PC-3 (cell line): ENCODE data around the gene WDR6. TPM values are rescaled to one million over a fixed set of nuclear protein-coding genes. Genes with fewer than 3 reads are reported as not detected.
A peak's percentile ranks its signal among the peaks of the same experiment; 100 is the strongest.

Source experiments
- ATAC-seq: fragments of 200-7000 bp; cut with Tn5 transposase; 2 replicates; pipeline ENCODE4 v1.9.1; 2020; ENCODE audit warnings: mild to moderate bottlenecking, moderate library complexity
- BruUV-seq: library from RNA; stranded (reverse); fragments of 400-500 nt; replicated peaks from 2 replicates; lab custom pipeline; 2021; lab: Mats Ljungman, UMichigan
- CTCF ChIA-PET: fragments of 300-600 bp; sonication (Branson Sonifier 250); formaldehyde crosslinking; loops from one replicate; lab custom pipeline; 2022; ENCODE audit warnings: antibody characterized with exemption; lab: Charles Lee
- POLR2A ChIA-PET: fragments of 300-600 bp; sonication (Branson Sonifier 250); formaldehyde crosslinking; loops from one replicate; lab custom pipeline; 2022; ENCODE audit warnings: antibody characterized with exemption; ENCODE audit not compliant: unreplicated experiment; lab: Charles Lee
- DNase-seq: peaks from one replicate; pipeline ENCODE4 v3.0.0-alpha.2; 2015
- H2AFZ ChIP-seq: fragments of 300-600 bp; sonication (generic); 2 replicates; pipeline ENCODE4 v1.6.0; 2016; ENCODE audit warnings: antibody characterized with exemption, low read length
- H3F3A ChIP-seq: fragments of 300-600 bp; sonication (generic); one replicate; pipeline ENCODE4 v1.6.0; 2017; ENCODE audit warnings: antibody characterized with exemption, low read length, control low read depth, mild to moderate bottlenecking; ENCODE audit not compliant: unreplicated experiment
- H3K27ac ChIP-seq: fragments of 300-600 bp; sonication (generic); 2 replicates; pipeline ENCODE4 v1.5.1; 2016; ENCODE audit warnings: mild to moderate bottlenecking, low read length
- H3K27me3 ChIP-seq: fragments of 300-600 bp; sonication (generic); 2 replicates; pipeline ENCODE4 v1.6.1; 2016; ENCODE audit warnings: low read length, mixed read lengths
- H3K36me3 ChIP-seq: fragments of 300-600 bp; sonication (generic); 2 replicates; pipeline ENCODE4 v1.6.1; 2016; ENCODE audit warnings: low read depth, mixed run types, low read length, mixed read lengths
- H3K4me1 ChIP-seq: fragments of 300-600 bp; sonication (generic); 2 replicates; pipeline ENCODE4 v1.5.1; 2016; ENCODE audit warnings: low read length; ENCODE audit not compliant: insufficient read depth
- H3K4me2 ChIP-seq: fragments of 300-600 bp; sonication (generic); 2 replicates; pipeline ENCODE4 v1.6.0; 2016; ENCODE audit warnings: low read length
- H3K4me3 ChIP-seq: fragments of 300-600 bp; sonication (generic); 2 replicates; pipeline ENCODE4 v1.5.1; 2016; ENCODE audit warnings: mild to moderate bottlenecking, low read length, mixed read lengths
- H3K79me2 ChIP-seq: fragments of 300-600 bp; sonication (generic); 2 replicates; pipeline ENCODE4 v1.6.1; 2017; ENCODE audit warnings: low read length, mixed read lengths
- H3K9ac ChIP-seq: fragments of 300-600 bp; sonication (generic); 2 replicates; pipeline ENCODE4 v1.6.0; 2016; ENCODE audit warnings: mild to moderate bottlenecking, low read length
- H3K9me2 ChIP-seq: fragments of 300-600 bp; sonication (generic); replicated peaks from 2 replicates; pipeline ENCODE4 v1.6.1; 2016; ENCODE audit warnings: mixed run types, low read length, mixed read lengths
- H3K9me3 ChIP-seq: fragments of 300-600 bp; sonication (generic); 2 replicates; pipeline ENCODE4 v1.6.1; 2016; ENCODE audit warnings: low read length, mixed read lengths
- H4K20me1 ChIP-seq: fragments of 300-600 bp; sonication (generic); 2 replicates; pipeline ENCODE4 v1.6.1; 2016; ENCODE audit warnings: low read length, mixed read lengths
- CTCF ChIP-seq: fragments of 300-600 bp; sonication (generic); conservative IDR thresholded peaks from 2 replicates; pipeline ENCODE4 v1.5.1; 2017; ENCODE audit warnings: antibody characterized with exemption, low read depth, mild to moderate bottlenecking, low read length
- EZH2 ChIP-seq: fragments of 300-600 bp; sonication (generic); IDR thresholded peaks from one replicate; pipeline ENCODE4 v1.6.1; 2017; ENCODE audit warnings: antibody characterized with exemption, mild to moderate bottlenecking, low read length; ENCODE audit not compliant: unreplicated experiment
- EZH2phosphoT487 ChIP-seq: fragments of 300-600 bp; sonication (generic); IDR thresholded peaks from 2 replicates; pipeline ENCODE4 v1.6.1; 2018; ENCODE audit warnings: mild to moderate bottlenecking, antibody characterized with exemption, low read length, borderline replicate concordance
- intact Hi-C: fragments of 100-400 bp; cut with micrococcal nuclease; formaldehyde crosslinking; loops from 2 replicates; pipeline ENCODE4 v1.9.0; 2023
- total RNA-seq: library from RNA; depleted of rRNA; stranded (reverse); fragments of >200 nt; gene quantifications from 2 replicates; pipeline ENCODE4 v1.2.3, GENCODE V29; 2014

Gene WDR6
- total RNA-seq, 1 experiment from 2014 or later: 92.7 TPM

GRCh38 chr3:49029563-49029884, 22.3 kb downstream of the WDR6 start:
- BruUV-seq: no TSS peak
- peak overlapping the region; percentile 31; the same call in 1 of the 2 replicates for H3K27ac ChIP-seq
- ATAC-seq: no peak; the same call in 1 of the 2 replicates

DNA sequence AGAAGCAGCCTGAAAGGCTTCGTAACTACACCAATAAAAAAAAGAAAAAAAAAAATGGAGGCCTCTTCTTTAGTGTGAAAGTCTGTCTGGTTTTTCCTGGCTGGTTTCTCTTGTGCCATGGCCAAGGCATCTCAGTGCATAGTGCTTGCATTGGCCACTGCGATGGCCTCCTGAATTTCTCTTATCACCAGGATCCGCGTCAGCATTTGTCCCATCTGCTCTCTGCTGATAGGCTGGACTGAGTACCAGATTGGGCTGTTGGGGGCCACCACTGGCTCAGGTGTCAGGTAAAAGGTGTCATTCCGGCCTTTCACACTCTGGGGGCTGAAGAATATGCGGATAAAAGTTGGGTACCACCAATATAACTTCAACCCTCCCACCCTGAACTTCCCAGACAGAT, 23.1 kb downstream of the WDR6 start:
- H2AFZ ChIP-seq: no peak overlapping the region
- no peaks in the 10 kb centered on the region for H3K9me3 ChIP-seq
- no peak overlapping the region for H3K9ac ChIP-seq
- no peak overlapping the region for H3K27ac ChIP-seq
- no TSS peak for BruUV-seq
- peaks cover 30% of the 10 kb centered on the region for H3K4me1 ChIP-seq
- CTCF ChIA-PET: no interaction called here
- ATAC-seq (no peak), DNase-seq (no peak)
- H3K9me2 ChIP-seq: no peaks in the 10 kb centered on the region
- no peak overlapping the region for H3K4me3 ChIP-seq
- H3K36me3 ChIP-seq: peaks cover 68% of the 10 kb centered on the region
- intact Hi-C loops: no loop called here
- TF ChIP-seq CTCF: no peak
- no peak for TF ChIP-seq EZH2phosphoT487
- TF ChIP-seq EZH2: no peak
- no peaks in the 10 kb centered on the region for H3K27me3 ChIP-seq
- 0 out of 2 replicates have a peak, but pooled peaks cover 13% of the 10 kb centered on the region for H4K20me1 ChIP-seq
- H3F3A ChIP-seq: peaks cover 10% of the 10 kb centered on the region
- peaks cover 39% of the 10 kb centered on the region for H3K79me2 ChIP-seq
- POLR2A ChIA-PET: no interaction called here
- H3K4me2 ChIP-seq: no peak overlapping the region

More at GRCh38 chr3:49029563-49029884, 22.3 kb downstream of the WDR6 start:
- POLR2A ChIA-PET: interaction anchor here (0.5 to 0.6 kb wide), 8 partner anchors 10 to 321 kb away, joined by 3 to 26 read pairs (median 4); partner anchors contain the start of gene WDR6
- DNase-seq: no peak
- H3K4me3 ChIP-seq: peak overlapping the region; percentile 83; the same call in 1 of the 2 replicates
- H4K20me1 ChIP-seq: 0 out of 2 replicates have a peak, but pooled peaks cover 13% of the 10 kb centered on the region
- intact Hi-C loops: no loop called here
- H2AFZ ChIP-seq: peak overlapping the region; percentile 56
- H3K4me1 ChIP-seq: peaks cover 33% of the 10 kb centered on the region
- no peaks in the 10 kb centered on the region for H3K9me2 ChIP-seq
- peaks cover 47% of the 10 kb centered on the region for H3K79me2 ChIP-seq
- H3K4me2 ChIP-seq: peak overlapping the region; percentile 97
- H3K36me3 ChIP-seq: peaks cover 74% of the 10 kb centered on the region
- peaks cover 10% of the 10 kb centered on the region for H3F3A ChIP-seq
- no peaks in the 10 kb centered on the region for H3K27me3 ChIP-seq
- no peaks in the 10 kb centered on the region for H3K9me3 ChIP-seq
- H3K9ac ChIP-seq: peak overlapping the region; percentile 96; the same call in 1 of the 2 replicates
- TF ChIP-seq CTCF (no peak), EZH2phosphoT487 (no peak), EZH2 (no peak)
- CTCF ChIA-PET: no interaction called here

- ChIA-PET CTCF (no interaction called here), POLR2A (no interaction called here)
- no TSS peak for BruUV-seq
- Histone ChIP-seq H3K4me2 (no peak overlapping the region), H3K9me2 (no peaks in the 10 kb centered on the region), H4K20me1 (0 out of 2 replicates have a peak, but pooled peaks cover 13% of the 10 kb centered on the region), H3K27me3 (no peaks in the 10 kb centered on the region), H3K4me1 (peaks cover 23% of the 10 kb centered on the region), H3K79me2 (peaks cover 15% of the 10 kb centered on the region), H3K9ac (no peak overlapping the region), H3F3A (peaks cover 10% of the 10 kb centered on the region), H3K36me3 (peaks cover 49% of the 10 kb centered on the region), H2AFZ (no peak overlapping the region), H3K27ac (no peak overlapping the region), H3K4me3 (no peak overlapping the region), H3K9me3 (no peaks in the 10 kb centered on the region)
- intact Hi-C loops: no loop called here
- ATAC-seq (no peak; the same call in 1 of the 2 replicates), DNase-seq (no peak)
- no peak for TF ChIP-seq CTCF
- TF ChIP-seq EZH2phosphoT487: no peak
- TF ChIP-seq EZH2: no peak
Observed at GRCh38 chr3:49032646-49033304, 25.6 kb downstream of the WDR6 start.
